Activated T-helper 1 cell treated with Interleukin-2 at 50 U/mL for 16 hours (primary cell): Measurements from ENCODE around the gene NMNAT3.

Experiments
- DNase-seq: peaks from one replicate; pipeline ENCODE4 v3.0.0-alpha.2; 2020; ENCODE audit warnings: low read depth

NMNAT3 gene

GRCh38 chr3:139521144-139521543 is 156.6 kb downstream of the NMNAT3 start:
- DNase-seq: no peak

DNA sequence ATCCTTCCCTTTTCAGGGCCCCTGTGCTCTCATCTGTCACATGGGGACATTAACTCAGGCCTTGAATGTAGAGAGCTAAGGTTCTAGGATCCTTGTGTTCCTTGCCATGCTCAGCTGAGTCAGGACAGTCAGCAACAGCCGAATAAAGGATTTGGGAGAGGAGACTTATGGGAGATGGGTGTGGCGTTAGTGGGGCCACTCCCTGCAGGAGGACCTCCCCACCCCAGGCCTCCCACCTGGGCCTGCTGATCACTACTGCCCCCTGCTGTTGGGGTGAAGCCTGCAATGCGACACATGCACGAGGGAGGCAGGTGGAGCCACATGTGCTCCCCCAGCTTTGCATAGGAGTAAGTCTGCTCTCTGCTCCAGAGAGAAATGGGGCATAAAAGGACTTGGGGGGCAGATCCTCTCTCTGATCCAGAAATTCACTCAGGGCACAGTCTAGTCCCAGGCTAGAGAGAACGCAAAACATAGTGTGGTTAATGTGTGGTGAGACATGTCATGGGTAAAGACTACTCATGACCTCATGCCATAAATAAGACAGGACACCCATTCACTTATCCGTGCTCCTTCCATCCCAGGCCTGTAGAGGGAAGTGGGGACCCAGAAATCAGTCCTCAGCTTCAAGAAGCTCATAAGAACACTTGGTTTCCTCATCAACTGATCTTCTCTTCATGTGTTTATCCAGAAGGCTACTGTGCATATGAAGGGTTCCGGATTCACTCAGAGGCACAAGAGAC is 157.6 kb downstream of the NMNAT3 start:
- no peak for DNase-seq

DNA sequence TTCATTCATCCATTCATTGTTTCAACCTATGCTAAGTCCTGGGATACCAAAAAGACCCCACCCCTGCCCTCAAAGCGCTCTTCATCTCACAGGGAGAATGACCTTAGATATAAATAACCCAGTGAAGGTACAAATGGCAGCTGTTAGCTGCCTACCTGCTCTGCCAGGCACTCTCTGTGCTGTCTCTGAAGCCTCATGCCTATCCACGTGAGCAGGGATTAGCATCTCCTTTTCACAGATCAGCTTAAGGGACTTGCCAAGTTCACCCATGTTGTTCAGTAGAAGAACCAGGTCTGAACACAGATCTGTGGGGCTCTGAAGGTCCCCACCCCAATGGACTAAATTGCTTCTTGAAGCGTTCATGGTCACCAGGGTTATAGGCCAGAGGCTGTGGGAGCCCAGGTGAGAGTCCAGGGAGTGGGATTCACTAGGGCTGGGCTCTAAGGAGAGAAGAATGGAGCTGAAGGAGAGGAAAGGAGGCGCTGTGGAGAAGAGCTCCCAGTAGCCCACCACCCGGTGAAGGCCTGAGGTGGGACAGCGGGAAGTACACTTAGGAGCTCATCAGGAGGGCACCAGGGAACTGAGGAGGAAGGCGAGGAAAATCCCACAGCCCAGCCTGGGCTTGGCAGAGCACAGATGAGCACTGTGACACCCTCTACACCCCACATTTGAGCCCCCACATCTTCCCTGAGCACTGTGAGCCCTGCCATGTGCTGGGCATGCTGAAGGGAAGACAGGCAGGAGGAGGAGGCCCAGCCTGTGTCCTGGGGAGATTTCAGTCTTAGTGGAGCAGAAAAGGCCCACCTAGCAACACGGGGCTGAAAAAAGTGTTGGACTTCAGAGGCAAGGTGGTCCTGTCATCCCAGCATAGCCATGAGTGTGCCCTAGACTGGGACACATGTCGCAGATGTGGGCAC is 158.6 kb downstream of the NMNAT3 start:
- no peak for DNase-seq

DNA sequence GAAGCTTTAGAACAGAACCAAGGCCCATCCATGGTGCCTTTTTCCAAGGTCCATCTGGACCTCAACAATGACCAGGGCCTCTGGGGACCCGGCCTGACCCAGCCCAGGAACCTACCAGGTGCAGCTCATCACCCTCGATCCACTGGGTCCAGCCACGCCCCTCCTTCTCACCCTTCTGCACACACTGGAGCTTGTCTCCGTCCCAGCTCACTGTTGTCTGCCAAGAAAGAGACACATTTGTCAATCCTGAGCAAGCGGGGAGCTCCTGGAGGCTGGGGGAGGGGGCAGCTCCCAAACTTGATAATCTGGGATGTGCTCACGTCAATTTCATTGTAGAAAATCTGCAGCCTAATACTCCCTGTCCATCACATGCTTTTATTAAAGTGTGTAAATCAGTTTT is 159.5 kb downstream of the NMNAT3 start:
- no peak for DNase-seq

DNA sequence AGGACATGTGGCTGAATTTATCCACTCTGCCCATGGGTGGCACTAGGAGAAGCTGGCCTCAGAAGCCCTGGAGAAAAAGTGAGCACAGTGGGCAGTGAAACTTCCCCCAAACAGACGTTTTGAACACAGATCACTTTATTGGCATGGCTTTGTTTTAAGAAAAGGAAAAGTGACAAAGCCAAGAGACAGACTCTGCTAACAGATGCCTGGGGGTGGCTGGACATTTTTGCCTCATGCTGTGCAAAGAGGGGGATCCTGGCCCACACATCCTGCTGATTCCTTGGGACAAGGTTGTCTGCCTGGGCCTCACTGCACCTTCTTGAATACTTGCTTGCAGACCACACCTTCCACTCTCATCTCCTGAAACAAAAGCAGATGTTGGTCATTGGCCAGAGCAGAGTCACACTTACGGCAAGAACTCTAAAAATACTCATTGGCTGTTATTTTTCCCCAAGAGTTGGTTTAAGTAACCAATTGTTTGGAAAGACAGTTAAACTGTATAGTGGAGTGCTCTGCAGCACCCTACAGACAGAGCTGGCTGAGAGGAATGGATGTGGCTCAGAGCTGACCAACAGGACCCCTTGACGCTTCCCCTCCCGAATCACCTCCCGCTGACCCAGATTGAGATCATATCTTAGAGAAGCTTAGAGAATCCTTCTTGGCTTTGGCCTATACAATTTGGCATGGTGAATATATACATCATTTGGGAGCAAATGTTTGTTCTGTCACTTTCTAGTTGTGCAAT is 160.3 kb downstream of the NMNAT3 start:
- DNase-seq: no peak

- no peak for DNase-seq
Observed at GRCh38 chr3:139514741-139515140, 163.0 kb downstream of the NMNAT3 start.
